ENCODE results near the gene LARP4B.

GRCh38 chr10:955820-956217 is 24.3 kb upstream of the LARP4B start:
- TF ChIP-seq POLR2A (IDR thresholded peaks at IDR 0.05): no peak
- TF ChIP-seq, protein P1, sequence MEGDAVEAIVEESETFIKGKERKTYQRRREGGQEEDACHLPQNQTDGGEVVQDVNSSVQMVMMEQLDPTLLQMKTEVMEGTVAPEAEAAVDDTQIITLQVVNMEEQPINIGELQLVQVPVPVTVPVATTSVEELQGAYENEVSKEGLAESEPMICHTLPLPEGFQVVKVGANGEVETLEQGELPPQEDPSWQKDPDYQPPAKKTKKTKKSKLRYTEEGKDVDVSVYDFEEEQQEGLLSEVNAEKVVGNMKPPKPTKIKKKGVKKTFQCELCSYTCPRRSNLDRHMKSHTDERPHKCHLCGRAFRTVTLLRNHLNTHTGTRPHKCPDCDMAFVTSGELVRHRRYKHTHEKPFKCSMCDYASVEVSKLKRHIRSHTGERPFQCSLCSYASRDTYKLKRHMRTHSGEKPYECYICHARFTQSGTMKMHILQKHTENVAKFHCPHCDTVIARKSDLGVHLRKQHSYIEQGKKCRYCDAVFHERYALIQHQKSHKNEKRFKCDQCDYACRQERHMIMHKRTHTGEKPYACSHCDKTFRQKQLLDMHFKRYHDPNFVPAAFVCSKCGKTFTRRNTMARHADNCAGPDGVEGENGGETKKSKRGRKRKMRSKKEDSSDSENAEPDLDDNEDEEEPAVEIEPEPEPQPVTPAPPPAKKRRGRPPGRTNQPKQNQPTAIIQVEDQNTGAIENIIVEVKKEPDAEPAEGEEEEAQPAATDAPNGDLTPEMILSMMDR (IDR thresholded peaks at IDR 0.05): no peak

Measured in uterus (tissue), 2 donors.